ENCODE data around the gene LAMA1.

LAMA1 gene

GRCh38 chr18:6983366-6983765, 134.2 kb downstream of the LAMA1 start:
- DNase-seq (ENCODE audit: low spot score): no peak

DNA sequence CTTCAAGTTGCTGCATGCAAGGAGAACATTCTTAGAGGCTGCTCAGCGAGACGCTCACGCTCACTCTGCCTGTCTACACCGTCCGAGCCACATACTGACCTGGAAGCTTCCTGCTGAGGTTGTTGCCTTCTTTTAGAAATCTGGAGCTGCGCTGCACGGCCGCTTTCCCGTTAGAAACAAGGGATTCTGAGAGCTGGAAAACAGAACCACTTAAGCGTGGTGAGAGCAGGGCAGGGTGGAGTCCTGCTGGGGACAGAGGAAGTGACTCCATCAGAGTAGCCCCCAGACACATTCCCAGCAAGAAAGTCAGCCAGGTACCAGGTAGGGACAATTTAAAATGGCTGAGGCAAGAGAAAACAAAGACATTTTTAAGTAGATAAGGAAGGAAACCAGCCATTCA, 135.2 kb downstream of the LAMA1 start:
- no peak for DNase-seq (ENCODE audit: low spot score)

DNA sequence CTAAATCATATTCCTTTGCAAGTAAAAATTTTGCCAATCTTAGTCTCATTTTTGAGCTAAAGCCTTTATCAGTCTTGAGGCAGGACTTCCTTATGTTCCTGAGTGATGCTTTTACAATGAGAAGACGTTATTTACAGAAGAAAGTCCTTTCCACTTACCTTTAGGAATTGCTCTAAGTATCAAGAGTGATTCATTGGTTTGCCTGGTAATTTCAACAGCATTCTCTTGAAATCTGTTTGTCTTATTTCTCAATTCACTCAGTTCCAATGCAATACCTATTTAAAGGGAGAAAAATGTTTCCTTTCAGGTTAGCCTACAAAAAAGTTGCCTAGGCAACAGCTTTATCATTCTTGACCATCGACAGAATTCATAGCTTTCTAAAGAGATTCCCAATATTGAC, 137.2 kb downstream of the LAMA1 start:
- DNase-seq (ENCODE audit: low spot score): no peak

- no peak for DNase-seq (ENCODE audit: low spot score)
Measured at GRCh38 chr18:6979954-6980353, 137.6 kb downstream of the LAMA1 start.

GRCh38 chr18:6976935-6977334, 140.7 kb downstream of the LAMA1 start:
- no peak for DNase-seq (ENCODE audit: low spot score)

DNA sequence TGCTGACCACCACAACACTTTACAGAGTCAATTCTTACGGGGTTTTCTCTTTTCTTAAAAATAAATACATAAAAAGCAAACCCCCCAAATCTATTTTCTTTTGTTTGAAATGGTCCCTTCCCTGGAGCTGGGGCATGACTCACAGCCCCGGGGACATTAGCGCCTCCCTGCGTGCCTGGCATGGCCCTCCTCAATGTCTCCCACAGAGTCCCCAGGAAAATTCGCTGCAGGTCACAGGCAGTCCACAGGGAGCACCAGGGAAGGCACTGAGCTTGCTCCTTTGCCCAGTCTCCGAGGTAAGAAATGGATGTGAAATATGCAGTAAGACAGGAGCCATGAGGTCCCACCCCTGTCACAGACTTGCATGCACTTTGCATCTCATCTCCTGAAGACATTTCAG, 142.5 kb downstream of the LAMA1 start:
- no peak for DNase-seq (ENCODE audit: low spot score)

- DNase-seq (ENCODE audit: low spot score): no peak
Measured at GRCh38 chr18:6971823-6972478, 145.6 kb downstream of the LAMA1 start.

DNA sequence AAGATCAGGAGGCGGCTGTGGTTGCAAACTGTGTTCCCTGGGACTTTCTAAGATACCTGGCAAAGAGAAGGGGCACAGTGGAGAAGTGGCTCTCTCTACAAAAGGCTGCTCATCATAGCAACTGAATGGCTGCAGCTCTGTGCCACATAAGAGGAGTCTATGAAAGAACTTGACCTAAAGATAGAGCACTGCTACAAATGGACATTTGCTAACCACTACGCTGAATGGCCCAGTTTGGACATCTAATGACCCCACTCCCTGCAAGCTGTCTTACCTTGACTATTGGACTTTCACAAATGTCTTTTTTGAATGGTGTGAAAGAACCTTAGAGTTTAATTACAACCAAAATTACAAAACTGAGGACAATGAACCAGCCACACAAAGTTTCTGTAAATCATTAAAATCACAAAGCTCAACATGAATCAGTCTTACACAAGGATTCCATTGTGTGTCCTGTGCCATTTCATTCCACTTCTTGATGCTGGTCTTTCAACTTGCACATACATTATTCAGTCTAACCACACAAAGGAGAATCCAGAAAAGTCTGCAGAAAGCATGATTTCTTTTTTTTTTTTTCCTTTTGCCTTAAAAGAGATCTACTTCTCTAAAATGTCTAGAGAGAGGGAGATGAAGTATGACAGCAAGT, 154.0 kb downstream of the LAMA1 start:
- no peak for DNase-seq (ENCODE audit: low spot score)

- no peak for DNase-seq (ENCODE audit: low spot score)
Measured at GRCh38 chr18:6962571-6963451, 154.8 kb downstream of the LAMA1 start.

GRCh38 chr18:6961331-6961730, 156.3 kb downstream of the LAMA1 start:
- DNase-seq (ENCODE audit: low spot score): no peak

DNA sequence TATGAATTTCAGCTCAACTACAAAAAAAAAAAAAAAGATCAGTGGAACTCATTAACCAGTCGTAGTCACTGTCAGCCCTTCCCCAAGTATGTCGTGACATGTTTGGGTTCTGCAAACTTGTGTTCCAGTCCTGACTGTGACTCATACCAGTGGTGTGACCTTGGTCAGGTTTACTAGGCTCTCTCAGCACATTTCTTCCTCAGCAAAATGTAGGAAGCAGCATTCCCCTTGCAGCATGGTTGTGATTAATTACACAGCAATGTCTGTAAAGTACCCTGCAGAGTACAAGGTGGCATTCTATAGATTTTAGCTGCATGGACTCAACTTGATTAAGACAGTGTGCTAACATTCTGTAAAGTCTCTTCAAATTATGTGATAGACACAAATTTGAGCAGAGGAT, 156.9 kb downstream of the LAMA1 start:
- no peak for DNase-seq (ENCODE audit: low spot score)

DNA sequence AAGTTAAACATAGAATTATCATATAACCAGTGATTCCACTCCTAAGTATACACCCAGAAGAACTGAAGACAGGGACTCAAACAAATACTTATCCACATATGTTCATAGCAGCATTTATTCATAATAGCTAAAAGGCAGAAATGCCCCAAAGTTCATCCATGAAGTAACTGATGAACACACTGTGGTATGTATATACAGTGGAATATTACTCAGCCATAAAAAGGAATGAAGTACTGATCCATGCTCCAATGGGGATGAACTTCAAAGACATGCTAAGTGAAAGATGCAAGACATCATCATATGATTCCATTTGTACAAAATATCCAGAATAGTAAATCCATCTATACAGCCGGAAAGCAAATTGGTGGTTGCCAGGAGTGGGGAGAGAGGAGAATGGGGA, 157.5 kb downstream of the LAMA1 start:
- no peak for DNase-seq (ENCODE audit: low spot score)

DNA sequence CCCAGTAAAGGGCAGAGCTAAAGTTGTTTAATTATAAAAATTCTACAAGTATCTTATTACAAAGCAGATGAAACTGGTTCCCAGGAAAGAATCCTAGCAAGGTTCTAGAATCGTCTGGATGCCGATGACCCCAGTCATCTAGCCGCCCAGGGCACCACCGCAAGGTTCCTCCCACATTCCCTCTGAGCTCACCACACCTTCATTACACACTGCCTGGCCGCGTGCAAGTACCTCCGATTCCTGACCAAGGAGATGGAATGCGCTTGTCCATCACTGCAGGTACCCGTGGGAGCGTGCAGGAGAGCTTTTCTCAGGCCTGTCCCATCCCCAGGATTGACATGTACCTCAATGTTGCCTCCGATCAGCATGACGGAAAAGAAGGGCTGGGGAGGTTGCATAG, 158.5 kb downstream of the LAMA1 start:
- no peak for DNase-seq (ENCODE audit: low spot score)

DNA sequence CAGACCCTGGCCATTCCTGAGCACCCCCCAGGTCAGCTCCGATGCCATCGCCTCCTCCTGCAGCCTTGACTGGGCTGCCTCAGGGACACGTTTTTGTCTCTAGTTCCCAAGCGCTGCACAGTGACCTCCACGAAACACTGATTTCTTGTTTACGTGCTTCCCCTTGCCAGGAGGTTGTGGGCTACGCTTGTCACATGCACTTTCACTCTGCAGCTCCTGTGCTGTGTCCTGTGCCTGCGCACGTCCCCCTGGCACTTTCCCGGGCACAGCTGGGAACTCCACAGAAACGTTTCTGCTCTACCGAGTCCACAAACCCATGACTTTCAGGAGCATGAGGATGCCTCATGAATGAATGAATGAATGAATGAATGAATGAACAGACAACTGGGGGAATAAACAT, 160.6 kb downstream of the LAMA1 start:
- DNase-seq (ENCODE audit: low spot score): no peak

DNA sequence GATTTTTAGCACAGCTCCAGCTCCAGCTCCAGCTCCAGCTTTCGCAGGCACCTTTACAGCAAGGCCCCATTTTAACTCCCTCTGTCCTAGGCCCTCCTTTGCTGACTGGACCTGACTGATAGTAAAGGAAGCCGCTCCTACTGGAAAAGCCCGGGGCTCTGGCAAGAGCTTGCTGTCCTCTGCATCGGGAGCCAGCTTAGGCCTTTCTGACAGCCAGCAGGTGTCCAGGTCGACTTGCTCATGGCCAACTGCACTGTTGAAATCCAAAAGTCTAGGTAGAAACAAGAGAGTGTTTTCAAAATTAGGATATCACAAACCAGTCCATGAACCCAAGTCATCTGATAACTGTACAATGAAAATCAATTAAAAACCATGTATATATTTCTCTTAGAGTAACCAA, 161.1 kb downstream of the LAMA1 start:
- DNase-seq (ENCODE audit: low spot score): no peak

GRCh38 chr18:6955304-6955703, 162.3 kb downstream of the LAMA1 start:
- DNase-seq (ENCODE audit: low spot score): no peak

DNA sequence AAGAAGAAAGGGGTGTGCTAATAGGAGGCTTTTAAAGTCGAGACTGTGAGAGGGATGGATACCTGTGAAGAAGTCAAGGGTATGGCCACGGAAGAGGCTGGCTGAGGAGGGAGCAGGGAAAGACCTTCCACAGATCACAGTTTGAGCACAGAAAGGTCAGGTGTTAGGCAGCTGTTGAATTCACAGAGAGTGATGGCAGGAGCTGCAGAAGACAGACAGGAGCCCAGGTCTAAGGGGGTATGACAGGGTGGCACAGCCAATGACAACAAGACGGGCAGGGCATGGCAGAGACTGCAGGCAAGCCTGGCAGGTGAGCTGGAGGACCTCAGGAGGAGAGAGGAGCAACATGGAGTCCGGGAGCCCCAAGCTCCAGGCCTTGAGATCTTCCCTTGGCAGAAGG, 163.1 kb downstream of the LAMA1 start:
- no peak for DNase-seq (ENCODE audit: low spot score)

- no peak for DNase-seq (ENCODE audit: low spot score)
Measured at GRCh38 chr18:6951336-6952090, 166.1 kb downstream of the LAMA1 start.

- DNase-seq (ENCODE audit: low spot score): no peak
Measured at GRCh38 chr18:6950641-6951040, 167.0 kb downstream of the LAMA1 start.

- no peak for DNase-seq (ENCODE audit: low spot score)
Measured at GRCh38 chr18:6949800-6950586, 167.6 kb downstream of the LAMA1 start.

DNA sequence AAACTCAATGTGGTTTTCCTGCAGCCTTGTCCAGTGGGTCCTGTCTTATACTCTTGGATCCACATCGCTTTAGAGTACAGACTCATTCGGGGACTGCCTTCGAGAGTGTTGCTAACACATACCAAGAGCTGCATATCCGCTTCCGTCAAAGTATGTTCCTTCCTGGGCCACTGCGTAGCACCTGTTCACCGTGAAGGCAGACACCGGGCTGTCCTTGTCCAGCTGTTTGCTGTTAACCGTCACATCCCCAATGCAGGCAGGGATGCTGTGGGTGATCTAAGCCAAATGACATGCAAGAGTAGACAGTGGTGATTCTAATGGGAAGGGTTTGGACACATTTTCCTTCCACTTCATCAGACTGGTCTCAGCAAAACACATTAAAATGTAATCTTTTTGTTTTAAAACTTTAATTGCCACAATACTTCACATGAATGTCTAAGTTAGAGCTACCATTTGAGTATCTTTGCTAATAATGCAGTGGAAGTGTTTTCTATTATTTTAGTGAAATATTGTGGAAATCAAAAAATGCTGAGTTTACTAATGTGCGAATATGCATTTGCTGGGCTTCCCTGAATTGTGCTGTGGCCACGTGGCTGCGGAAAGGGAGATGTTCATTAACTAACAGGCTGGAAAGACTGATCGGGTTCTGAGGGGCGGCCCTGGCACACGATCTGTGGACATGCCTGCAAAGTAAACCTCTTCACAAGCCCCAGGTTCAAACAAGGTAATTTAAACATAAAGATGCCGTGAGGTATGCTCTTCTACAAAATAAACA, 169.1 kb downstream of the LAMA1 start:
- no peak for DNase-seq (ENCODE audit: low spot score)
